ENCODE results near the gene GPBP1. TPM values are rescaled to one million over a fixed set of nuclear protein-coding genes. Genes with fewer than 3 reads are reported as not detected.
"Not testable (repeated sequence)": the region's sequence is repeated elsewhere in the genome, so short reads cannot be mapped to it uniquely, and the experiment has no call there.

GPBP1 gene
- total RNA-seq, 1 donor from 2014 or later: 102 TPM

DNA sequence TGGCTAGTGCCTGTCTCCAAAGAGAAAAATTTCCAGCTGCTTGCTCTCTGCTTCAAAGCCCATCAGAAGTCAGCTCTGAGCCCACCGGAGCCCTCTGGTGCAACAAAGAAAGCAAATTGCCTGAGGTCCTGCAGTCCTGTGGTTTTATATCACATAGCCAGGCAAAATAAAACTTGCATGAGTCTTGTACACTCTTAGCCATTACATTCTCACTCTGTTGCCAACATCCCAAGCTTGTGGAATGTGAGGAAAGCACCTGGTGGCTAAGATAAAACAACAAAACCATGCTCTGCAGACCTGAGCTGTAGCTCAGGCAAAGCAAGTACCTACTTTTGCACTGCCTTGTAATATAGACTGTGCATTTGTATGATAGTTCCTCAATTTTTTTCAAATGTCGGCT, 133.7 kb downstream of the GPBP1 start:
- intact Hi-C loops (cut with DNase I): no loop called here
- no peak for ATAC-seq
- no peak for DNase-seq (ENCODE audit: low spot score)

DNA sequence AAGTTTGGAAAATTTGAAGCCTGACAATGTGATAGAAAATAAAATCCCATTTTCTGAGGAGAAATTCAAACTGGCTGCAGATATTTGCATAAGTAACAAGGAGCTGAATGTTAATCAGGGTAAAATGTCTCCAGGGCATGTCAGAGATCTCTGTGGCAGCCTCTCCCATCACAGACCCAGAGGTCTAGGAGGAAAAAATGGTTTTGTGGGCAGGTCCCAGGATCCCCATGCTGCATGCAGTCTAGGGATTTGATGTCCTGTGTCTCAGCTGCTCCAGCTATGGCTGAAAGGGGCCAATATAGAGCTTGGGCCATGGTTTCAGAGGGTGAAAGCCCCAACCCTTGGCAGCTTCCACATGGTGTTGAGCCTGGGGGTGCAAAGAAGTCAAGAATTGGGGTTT, 135.2 kb downstream of the GPBP1 start:
- intact Hi-C loops (cut with DNase I); DNase-seq (ENCODE audit: low spot score); ATAC-seq: not testable (repeated sequence)

DNA sequence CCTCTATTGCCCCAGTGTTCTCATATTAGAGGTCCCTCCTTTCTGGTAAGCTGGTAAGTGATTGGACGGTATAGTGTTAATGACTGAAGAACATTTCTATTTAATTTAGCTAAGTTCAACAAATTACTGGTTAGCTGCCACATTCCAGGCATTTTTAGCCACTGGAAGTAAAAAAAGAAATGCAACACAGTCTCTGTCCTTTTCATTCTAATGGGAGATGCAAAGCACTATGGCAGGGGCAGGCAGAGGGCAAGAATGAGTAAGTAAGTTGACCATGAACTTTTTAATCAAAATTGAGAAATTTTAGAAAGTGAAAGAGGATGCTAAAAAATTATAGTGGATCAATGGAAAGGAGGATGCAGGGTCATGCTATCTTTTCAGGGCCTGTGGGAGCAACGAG, 137.4 kb downstream of the GPBP1 start:
- intact Hi-C loops (cut with DNase I): no loop called here
- no peak for DNase-seq (ENCODE audit: low spot score)
- no peak for ATAC-seq

DNA sequence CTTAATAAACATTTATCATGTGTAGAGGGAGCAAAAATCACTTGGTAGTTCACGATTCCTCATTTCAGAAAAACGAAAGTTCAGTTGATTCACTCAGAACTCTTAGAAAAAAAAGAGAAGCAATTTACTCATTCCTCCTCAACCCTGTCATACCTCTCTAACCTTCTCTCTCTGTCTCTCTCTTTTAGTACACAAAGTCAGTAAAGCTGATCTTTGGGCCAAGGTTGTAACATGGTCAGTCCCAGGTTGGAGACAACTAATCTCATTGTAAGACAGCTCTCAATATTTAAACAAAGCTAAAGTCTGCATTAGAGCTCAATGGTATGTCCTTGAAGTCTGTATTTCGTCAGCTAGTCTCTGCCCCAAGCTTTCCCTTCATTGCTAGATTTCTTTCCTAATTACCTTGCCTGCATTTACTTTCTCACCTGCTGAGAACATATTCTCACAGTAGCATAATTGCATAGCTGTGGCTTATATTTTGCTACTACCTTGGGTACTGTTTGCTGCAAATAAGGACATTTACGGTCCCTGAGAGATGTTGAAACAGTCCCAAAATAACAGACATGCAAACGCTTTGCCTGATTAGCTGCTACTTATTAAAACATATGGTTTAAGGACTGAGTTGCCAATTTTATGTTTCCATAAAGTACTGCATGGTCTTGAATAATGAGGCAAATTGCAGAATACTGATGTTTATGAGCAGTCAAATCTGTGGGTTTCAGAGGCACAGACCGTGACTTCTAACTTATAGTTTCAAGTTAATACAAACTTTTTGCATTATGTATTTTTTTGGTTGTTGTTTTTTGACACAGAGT, 138.3 kb downstream of the GPBP1 start:
- intact Hi-C loops (cut with DNase I): no loop called here
- DNase-seq (ENCODE audit: low spot score) (no peak), ATAC-seq (no peak)

DNA sequence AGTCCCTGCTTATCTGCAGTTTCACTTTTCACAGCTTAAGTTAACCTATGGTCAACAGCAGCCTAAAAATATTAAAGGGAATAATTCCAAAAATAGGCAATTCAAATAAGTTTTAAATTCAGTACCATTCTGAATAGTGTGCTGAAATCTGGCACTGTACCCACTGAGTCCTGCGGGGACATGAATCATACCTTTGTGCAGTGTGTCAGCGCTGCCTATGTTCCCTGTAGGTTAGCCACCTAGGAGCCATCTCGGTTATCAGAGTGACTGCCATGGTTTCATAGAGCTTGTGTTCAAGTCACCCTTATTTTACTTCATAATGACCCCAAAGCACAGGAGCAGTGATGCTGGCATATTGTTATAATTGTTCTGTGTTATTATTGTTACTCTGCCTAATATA, 139.9 kb downstream of the GPBP1 start:
- DNase-seq (ENCODE audit: low spot score) (no peak), ATAC-seq (no peak)
- intact Hi-C loops (cut with DNase I): no loop called here

Other genes with a start within 250 kb of the GPBP1 start
- gene MIER3, start 221.9 kb upstream of the GPBP1 start, total RNA-seq: 34.1 TPM